ENCODE measurements around the gene IPMK.

The IPMK gene

DNA sequence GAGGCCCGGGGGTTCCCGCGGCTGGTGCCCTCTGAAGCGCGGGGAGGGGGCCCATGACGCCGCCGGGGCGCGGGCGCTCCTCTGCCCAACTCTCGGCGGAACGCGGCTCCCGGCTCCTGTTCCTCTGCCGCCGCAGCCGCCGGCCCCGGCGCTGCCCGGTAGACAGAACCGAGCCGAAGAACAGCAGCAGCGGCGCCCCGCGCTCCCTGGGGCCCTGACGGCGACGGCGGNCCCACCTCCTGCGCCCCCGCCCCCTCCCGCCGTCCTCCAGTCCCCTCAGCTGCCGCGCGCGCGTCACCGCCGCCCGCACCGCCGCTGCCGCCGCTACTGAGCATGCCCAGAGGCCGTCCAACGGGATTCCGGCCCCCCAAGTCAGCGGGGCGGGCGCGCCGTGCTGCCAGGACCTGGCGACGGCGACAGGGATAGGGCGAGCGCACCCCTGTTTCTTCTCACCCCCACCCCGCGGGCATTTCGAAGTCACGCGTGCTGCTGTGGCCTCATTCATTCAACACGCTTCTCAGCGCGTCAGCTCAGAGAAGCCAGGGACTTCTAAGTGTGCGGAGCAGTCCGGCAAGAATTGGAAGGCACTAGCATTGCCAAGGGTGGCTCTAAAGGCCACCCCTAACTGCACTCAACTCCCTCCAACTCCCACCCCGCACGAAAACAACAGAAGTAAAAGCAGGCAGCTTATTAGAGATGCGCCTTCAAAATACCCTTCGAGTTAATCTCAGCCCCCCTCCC is at the start of gene IPMK:
TSS of gene IPMK (minus strand) at position 182 of the 741 bp plus-strand sequence. CDS start 283 bp downstream, outside the sequence.
- peak; percentile 71 to 79 for DNase-seq (ENCODE audit: low read depth in 2 of 2)

GRCh38 chr10:58316874-58317273 is 49.2 kb upstream of the IPMK start:
- no peak for DNase-seq (ENCODE audit: low read depth in 2 of 2)

DNA sequence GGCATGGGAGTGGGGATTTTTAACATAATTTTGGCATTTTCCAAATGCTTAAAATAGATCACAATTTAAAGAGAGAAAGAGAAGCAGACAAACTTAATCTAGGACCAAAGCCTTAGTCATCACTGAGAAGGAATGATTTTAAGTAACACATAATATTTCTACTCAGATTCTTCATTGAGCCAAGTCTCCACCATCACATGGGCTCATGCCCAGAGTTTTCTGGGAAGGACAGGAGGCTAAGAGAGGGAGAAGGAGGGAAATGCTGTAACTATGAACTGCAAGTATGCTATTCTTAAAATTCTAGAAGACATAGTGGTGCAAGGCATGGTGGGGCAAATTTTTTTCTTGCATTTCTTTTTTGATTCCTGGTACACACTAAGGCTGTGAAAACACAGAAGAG is 43.3 kb upstream of the IPMK start:
- DNase-seq (ENCODE audit: low read depth in 2 of 2), result no peak

GRCh38 chr10:58307676-58308075 is 40.0 kb upstream of the IPMK start:
- no peak for DNase-seq (ENCODE audit: low read depth in 2 of 2)

GRCh38 chr10:58305821-58306220 is 38.1 kb upstream of the IPMK start:
- DNase-seq (ENCODE audit: low read depth in 2 of 2), result no peak

GRCh38 chr10:58304099-58304633 is 36.5 kb upstream of the IPMK start:
- DNase-seq (ENCODE audit: low read depth in 2 of 2), result no peak

- no peak for DNase-seq (ENCODE audit: low read depth in 2 of 2)
Observed at GRCh38 chr10:58302254-58302653, 34.6 kb upstream of the IPMK start.

- DNase-seq (ENCODE audit: low read depth in 2 of 2), result no peak
Observed at GRCh38 chr10:58300676-58301075, 33.0 kb upstream of the IPMK start.

GRCh38 chr10:58299580-58299979 is 31.9 kb upstream of the IPMK start:
- DNase-seq (ENCODE audit: low read depth in 2 of 2), result no peak

GRCh38 chr10:58293989-58294388 is 26.3 kb upstream of the IPMK start:
- DNase-seq (ENCODE audit: low read depth in 2 of 2), result no peak

DNA sequence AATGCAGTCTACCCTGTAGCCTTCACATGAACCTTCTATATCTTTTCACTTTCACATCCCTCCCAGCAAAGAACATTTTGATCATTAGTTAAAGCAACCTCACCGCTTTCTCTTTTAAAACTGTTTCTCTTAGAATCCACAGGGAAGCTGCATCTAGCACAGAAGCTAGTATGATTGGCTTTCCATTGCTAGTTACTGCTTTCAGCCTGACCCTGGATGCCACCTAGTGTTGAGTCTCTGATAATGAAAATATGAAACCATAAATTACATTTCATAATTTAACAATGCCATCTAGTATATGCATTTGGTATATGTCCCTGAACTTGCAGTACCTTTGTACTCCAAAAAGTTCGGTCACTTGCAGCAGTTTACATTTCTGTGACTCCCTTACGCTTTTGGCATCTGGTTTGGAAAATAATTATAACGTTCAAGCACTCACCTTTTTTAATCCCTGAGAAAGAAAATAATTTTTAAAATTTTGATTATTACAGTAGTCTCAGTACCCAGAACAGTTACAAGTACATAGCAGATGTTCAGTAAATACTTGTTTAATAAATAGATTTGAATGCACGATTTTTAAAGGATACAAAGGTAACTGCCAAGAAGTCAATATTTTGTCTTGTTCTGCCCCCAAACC is 24.0 kb upstream of the IPMK start:
- DNase-seq (ENCODE audit: low read depth in 2 of 2), result no peak

DNA sequence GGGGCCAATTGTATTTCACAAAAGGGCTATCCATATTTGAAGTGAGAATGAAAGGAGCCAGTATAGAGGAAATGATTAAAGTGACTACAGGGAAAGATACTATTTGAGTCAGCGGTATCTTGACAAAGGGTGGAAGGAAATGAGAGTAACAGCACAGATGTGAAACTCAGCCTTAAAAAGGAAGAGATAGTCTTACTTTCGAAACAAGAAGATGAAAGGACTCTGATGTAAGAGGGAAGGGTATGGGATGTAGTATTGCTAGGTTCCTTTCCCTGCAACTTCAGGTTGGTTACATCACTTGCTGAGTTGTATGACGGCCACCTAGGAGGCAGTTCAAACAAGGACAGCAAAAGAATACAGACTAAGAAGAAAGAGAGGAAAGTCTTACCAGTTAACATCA is 14.9 kb upstream of the IPMK start:
- DNase-seq (ENCODE audit: low read depth in 2 of 2), result no peak

- no peak for DNase-seq (ENCODE audit: low read depth in 2 of 2)
Observed at GRCh38 chr10:58281092-58281752, 13.5 kb upstream of the IPMK start.

DNA sequence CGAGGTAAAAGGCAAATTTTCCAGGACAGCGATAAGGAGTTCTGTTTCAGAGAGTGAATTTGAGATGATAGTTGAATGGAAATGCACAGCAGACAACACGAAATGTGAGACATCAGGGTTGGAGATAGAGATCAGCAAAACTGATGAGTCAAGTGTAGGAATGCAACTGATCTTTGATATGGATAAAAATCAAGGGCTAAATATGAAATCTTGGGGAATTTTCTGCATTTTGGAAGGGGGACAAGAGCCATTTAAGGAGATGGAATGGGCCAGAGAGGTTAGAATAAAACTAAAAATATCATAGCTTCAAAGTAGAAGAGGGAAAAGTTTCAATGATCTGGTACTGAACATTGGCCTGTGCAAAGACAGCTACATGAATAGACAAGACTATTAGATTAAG is 12.8 kb upstream of the IPMK start:
- DNase-seq (ENCODE audit: low read depth in 2 of 2), result no peak

GRCh38 chr10:58278962-58279307 is 11.2 kb upstream of the IPMK start:
- DNase-seq (ENCODE audit: low read depth in 2 of 2), result no peak

DNA sequence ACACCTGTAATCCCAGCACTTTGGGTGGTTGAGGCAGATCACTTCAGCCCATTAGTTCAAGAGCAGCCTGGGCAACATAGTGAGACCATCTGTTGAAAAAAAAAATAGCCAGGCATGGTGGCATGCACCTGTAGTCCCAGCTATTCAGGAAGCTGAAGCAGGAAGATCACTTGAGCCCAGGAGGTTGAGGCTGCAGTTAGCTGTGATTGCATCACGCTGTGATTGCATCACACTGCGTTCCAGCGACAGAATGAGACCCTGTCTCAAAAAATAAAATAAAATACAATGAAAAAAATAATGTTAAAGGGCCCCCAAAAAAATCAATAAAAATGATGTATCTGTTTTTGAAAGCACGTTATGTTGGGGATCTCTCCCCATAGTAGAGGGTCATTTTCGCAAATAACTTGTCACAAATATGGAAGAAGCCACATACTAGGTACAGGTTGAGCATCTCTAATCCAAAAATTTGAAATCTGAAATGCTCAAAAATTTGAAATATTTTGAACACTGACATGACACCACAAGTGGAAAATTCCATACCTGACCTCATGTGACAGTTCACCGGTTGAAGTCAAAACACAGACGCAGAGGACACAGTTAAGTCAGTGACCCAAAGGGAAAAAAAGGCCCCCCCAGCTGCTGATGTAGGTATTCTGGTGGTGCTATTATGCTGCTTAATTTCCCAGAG is 10.7 kb upstream of the IPMK start:
- DNase-seq (ENCODE audit: low read depth in 2 of 2), result no peak

DNA sequence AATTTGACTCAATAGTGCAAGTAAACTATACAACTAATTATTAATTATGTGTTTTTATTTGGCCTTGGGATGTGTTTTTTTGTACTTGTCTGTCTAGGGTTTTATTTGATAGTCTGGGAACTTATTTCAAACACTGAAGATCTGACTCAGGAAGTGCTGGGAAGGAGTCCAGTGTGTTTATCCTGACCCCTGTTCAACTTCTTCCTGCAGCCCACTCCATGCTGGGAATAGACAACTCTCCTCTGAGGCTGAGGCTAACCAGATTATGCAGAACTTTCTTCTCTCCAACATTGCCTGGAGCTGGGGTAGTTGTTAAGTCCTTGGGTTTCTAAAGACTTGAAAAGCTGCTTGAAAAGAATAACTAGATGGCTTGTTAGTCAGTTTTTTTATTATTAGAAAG is 8.2 kb upstream of the IPMK start:
- DNase-seq (ENCODE audit: low read depth in 2 of 2), result no peak

GRCh38 chr10:58275261-58275660 is 7.6 kb upstream of the IPMK start:
- DNase-seq (ENCODE audit: low read depth in 2 of 2), result no peak

DNA sequence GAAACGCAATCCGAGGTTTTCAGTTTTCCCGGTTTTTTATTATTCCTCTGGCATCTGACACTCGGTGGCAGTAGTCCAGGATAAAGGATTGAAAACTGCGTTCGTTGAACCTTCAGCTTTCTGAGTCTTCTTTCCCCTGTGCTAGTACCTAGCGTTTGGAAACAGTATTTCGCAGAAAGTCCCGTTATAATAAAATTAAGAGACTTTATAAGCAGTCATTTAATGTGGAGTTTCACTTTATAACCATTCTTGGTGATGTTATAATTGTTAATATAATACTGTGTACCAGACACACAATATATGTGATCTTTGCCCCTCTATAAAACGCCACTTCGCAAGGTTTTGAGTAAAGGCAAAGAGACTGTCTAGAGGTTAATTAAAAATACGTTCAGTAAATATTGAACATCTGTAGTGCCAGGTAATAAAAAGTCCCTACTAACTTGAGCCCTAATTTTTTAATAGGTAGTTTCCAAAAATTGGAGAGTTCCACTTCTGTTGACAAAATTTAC is 2.1 kb upstream of the IPMK start:
- DNase-seq (ENCODE audit: low read depth in 2 of 2), result no peak

DNA sequence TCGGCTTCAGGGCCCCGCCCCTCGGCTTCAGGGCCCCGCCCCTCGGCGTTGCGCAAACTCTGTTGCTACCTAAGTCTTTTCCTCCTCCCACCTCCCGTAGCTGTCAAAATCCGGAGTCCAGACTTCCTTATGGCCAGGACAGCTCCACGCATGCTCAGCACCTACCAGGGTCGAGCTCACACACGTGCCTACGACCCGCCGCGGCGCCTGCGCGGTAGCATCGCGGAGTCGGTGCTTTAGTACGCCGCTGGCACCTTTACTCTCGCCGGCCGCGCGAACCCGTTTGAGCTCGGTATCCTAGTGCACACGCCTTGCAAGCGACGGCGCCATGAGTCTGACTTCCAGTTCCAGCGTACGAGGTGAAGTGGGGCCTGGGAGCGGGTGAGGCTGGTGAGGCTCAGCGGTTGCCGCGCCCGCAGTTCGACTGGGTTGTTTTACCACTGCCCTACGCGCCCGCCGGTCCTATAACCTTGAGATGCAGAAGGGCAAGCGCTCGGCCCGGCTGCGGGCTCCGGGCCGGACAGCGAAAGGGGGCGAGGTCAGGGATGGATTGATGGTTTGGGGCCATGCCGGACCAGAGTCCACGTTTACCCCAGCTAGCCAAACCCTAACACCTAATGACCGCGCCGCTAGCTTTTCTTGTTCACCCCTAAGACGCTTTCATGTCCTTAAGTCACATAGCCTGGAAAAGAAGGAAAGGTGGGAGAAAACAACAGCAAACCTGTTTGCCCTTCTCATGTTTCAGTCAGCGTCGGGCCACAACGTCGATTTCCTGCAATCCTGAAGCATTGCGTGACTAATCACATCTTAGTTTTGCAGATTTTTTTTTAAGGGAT is 1.5 kb upstream of the IPMK start, which contains the start of gene CISD1:
TSS of gene CISD1 (plus strand) at position 217 of the 836 bp plus-strand sequence. CDS start at position 329, 112 bp downstream.
- DNase-seq (ENCODE audit: low read depth in 2 of 2), result peak; percentile 99

GRCh38 chr10:58268454-58268945 is 806 bp upstream of the IPMK start:
- no peak for DNase-seq (ENCODE audit: low read depth in 2 of 2)

Data from fibroblast of skin of left quadriceps (primary cell).